Mesothelial cell of epicardium (in vitro differentiated cells): ENCODE results near the gene FIBCD1. TPM values are rescaled to one million over a fixed set of nuclear protein-coding genes. Genes with fewer than 3 reads are reported as not detected.

Experiments
- DNase-seq, 2 experiments: peaks; one replicate each; pipeline ENCODE4 v3.0.0; 2021; ENCODE audit warnings: low spot score in 2 of 2; ENCODE audit not compliant: unreplicated experiment in 2 of 2
- H3K27ac Mint-ChIP-seq: 2 replicates; pipeline ENCODE4 v1.8.0; 2021; ENCODE audit warnings: mixed read lengths
- H3K27me3 Mint-ChIP-seq: 2 replicates; pipeline ENCODE4 v1.8.0; 2021; ENCODE audit warnings: low read depth, mixed read lengths
- H3K36me3 Mint-ChIP-seq: 2 replicates; pipeline ENCODE4 v1.8.0; 2021; ENCODE audit warnings: mixed read lengths
- H3K4me1 Mint-ChIP-seq: 2 replicates; pipeline ENCODE4 v1.8.0; 2021; ENCODE audit warnings: mixed read lengths
- H3K4me3 Mint-ChIP-seq: 2 replicates; pipeline ENCODE4 v1.8.0; 2021; ENCODE audit warnings: mild to moderate bottlenecking, moderate library complexity, mixed read lengths
- H3K9me3 Mint-ChIP-seq: 2 replicates; pipeline ENCODE4 v1.8.0; 2021; ENCODE audit warnings: mixed read lengths
- total RNA-seq: library from RNA; stranded (reverse); gene quantifications from 3 replicates; pipeline ENCODE4 v1.2.1, GENCODE V29; 2021
- TF ChIP-seq, protein P1 (sequence below): fragments of 200-600 bp; sonication (generic); IDR thresholded peaks from one replicate; pipeline ENCODE4 v1.5.0; 2021; ENCODE audit warnings: antibody characterized with exemption; ENCODE audit not compliant: unreplicated experiment

FIBCD1 gene
- total RNA-seq, 1 donor from 2014 or later: 2.2 TPM

DNA sequence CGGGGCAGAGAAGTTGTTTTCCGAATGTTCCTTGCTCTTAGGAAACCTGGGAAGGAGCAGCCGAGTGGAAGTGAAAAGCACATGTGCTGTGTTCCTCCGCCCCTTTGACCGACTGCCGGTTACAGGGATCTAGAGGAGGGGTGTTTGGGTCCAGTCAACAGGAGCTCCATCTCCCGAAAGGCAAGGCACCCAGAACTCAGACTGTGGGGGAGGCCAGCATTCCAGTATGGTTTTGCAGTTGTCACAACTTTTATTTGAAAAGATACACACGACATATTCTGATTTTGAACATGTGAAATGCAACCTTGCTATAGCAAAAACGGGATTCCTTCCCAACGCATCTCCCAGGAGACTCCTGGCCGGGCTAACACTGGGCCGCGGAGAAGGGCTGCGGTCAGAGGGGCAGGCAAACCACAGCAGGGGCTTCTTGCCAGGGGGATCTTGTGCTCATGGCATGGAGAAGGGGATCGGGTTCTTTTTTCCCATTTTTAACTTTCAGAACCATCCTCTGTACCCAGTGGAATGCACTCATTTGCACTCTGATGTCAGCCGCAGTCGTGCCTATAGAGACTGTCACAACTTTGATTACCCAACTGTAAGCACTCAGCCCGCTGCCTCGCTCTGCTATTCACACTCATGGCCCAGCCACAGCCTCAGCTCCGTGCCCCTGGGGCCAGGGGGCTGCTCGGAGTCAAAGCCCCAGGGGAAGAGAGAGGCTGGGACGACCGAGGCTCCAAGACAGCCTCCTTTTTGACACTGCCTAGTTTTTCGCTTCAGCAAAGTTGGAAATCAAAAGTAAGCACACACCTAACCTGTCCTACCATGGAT, 46.4 kb downstream of the FIBCD1 start:
- H3K36me3 Mint-ChIP-seq: peaks cover 10% of the 10 kb centered on the region
- H3K4me1 Mint-ChIP-seq: peaks cover 6% of the 10 kb centered on the region
- H3K27ac Mint-ChIP-seq: peak overlapping the region; percentile 43
- no peaks in the 10 kb centered on the region for H3K9me3 Mint-ChIP-seq
- DNase-seq: no peak
- TF ChIP-seq, protein P1, sequence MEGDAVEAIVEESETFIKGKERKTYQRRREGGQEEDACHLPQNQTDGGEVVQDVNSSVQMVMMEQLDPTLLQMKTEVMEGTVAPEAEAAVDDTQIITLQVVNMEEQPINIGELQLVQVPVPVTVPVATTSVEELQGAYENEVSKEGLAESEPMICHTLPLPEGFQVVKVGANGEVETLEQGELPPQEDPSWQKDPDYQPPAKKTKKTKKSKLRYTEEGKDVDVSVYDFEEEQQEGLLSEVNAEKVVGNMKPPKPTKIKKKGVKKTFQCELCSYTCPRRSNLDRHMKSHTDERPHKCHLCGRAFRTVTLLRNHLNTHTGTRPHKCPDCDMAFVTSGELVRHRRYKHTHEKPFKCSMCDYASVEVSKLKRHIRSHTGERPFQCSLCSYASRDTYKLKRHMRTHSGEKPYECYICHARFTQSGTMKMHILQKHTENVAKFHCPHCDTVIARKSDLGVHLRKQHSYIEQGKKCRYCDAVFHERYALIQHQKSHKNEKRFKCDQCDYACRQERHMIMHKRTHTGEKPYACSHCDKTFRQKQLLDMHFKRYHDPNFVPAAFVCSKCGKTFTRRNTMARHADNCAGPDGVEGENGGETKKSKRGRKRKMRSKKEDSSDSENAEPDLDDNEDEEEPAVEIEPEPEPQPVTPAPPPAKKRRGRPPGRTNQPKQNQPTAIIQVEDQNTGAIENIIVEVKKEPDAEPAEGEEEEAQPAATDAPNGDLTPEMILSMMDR: no peak
- no peaks in the 10 kb centered on the region for H3K27me3 Mint-ChIP-seq
- no peak overlapping the region for H3K4me3 Mint-ChIP-seq

DNA sequence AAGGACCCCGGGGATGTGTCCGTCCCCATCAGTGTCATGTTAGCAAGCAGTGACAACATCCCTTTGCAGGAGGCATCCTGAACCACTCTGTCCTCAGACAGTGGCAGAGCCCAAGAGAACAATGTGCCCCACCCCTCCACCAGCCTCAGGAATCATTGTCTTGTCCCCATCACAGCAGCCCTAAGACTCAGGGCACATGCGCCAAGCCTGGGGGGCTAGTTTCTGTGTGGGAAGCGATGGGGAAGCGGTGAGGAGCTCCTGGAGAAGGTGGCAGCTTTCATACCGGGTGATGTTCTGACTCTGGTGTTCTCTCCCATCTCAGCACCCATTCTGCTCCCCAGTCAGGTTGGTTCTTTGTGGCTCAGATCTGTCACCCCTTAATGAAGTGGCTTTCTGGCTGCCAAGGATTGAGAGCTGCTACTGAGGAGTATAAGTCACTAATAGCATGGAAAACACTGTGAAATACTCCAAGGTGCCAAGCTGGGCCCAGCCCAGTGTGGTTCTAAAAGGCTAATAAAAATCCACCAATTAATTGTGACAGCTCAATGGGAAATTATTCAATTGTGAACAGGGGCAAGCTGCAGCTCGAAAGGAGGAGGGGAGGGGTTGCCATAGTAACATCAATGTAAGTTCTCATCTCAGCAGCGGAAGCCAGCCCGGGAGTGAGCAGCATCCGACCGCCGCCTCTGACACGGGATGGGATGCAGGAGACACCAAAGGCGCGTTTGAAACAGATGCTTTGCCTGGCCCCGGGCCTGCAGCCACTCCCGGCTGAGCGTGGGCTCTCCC, 47.2 kb downstream of the FIBCD1 start:
- no peak for DNase-seq
- TF ChIP-seq, protein P1: no peak
- Mint-ChIP-seq H3K27ac (no peak overlapping the region), H3K27me3 (no peaks in the 10 kb centered on the region), H3K4me3 (no peak overlapping the region), H3K4me1 (peaks cover 6% of the 10 kb centered on the region), H3K36me3 (peaks cover 16% of the 10 kb centered on the region), H3K9me3 (no peaks in the 10 kb centered on the region)

DNA sequence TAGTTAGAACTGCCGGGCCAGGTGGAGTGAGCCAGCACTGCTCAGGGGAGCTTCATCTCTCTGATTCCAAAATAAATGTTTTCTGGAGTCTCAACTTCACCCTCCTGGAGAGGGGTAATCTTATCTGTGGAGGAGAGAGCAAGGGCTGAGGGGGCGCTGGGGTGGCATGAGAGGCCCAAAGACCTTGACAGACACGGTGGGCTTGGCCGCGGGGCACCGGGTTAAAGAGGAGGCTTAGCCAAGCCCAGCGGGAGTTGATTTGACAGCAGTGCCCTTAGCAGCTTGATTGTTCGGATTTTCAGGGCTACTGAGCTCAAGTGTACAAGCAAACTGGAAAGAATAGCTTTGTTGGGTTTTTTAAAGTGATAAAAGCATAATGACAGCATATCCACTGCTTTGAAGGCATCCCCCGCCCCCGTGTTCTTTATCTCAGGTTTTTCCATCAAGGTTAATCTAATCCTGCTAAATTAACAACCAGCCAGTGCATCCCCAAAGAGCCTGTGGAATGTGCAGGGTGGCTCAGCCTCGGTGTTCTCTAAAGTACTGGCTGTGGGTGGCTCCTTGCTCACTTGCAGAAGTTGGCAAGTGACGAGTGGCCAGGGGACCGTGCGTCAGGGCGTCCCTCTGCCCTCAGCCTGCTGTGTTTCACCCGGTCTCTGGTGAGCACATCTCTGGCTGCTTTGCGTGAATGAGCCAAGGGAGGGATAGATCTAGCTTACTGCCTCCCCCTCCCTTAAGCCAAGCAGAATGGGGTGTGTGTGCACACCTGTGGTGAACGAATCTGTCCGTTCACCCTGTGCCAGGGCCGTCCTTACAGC, 48.0 kb downstream of the FIBCD1 start:
- TF ChIP-seq, protein P1: no peak
- H3K27me3 Mint-ChIP-seq: no peaks in the 10 kb centered on the region
- DNase-seq: no peak
- no peaks in the 10 kb centered on the region for H3K9me3 Mint-ChIP-seq
- H3K36me3 Mint-ChIP-seq: peaks cover 18% of the 10 kb centered on the region
- H3K27ac Mint-ChIP-seq: no peak overlapping the region
- no peak overlapping the region for H3K4me3 Mint-ChIP-seq
- peaks cover 6% of the 10 kb centered on the region for H3K4me1 Mint-ChIP-seq

DNA sequence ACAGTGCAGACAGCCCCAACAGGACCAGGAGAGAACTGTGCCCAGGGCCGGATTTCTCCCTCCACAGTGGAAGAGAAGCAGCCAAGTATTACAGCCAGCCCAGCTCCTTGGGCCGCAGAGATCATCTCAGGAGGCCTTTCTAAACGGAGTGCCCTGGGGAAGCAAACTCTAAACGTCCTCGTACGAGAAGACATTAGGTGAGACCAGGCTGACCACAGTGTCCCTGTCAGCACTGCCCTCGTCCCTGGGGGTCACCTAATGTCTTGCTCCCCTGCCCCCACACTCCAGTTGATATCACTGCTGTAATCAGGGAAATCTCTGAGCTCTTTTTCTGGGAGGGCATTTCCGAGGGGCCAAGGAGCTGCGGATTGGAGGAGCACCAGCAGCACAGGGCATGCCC, 48.9 kb downstream of the FIBCD1 start:
- H3K4me1 Mint-ChIP-seq: peaks cover 9% of the 10 kb centered on the region
- DNase-seq: no peak
- TF ChIP-seq, protein P1: no peak
- no peak overlapping the region for H3K27ac Mint-ChIP-seq
- H3K4me3 Mint-ChIP-seq: no peak overlapping the region
- no peaks in the 10 kb centered on the region for H3K27me3 Mint-ChIP-seq
- peaks cover 23% of the 10 kb centered on the region for H3K36me3 Mint-ChIP-seq
- H3K9me3 Mint-ChIP-seq: no peaks in the 10 kb centered on the region

DNA sequence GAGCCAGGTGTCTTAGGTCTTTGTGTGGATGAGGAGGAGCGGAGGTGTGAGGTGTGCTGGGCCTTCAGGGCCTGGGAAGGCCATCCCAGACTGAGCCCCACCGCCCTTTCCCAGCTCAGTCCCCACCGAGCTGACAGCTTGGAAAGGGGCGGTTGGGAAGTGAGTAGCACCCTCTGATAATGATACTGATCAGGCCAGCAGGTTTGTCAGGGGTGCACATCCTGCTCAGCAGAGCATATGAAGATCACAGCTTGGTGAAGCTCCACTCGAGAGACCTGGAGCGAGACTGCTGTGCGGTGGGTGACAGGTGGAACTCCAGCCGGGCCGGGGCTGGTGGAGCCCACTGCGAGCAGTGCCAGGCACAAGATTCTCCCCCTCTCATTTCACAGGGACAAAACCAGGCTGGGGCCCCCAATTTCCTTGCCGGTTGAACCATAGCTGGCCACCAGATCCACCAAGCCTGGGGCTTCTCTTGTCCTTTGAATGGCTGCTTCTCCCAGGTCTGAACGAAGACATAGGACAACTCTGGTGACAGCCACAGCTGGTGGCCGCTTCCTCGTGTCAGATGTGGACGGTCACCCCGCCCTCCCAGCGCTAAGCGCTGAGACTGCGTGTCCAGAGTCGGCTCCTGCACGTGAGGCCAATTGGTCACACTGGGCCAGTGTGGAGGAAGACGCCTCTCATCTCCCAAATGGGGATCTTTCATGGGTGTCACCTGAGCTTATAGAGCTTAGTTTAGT, 50.7 kb downstream of the FIBCD1 start:
- Mint-ChIP-seq H3K27ac (no peak overlapping the region), H3K27me3 (no peaks in the 10 kb centered on the region), H3K36me3 (peaks cover 28% of the 10 kb centered on the region), H3K9me3 (no peaks in the 10 kb centered on the region), H3K4me3 (no peak overlapping the region), H3K4me1 (peaks cover 3% of the 10 kb centered on the region)
- DNase-seq: no peak
- TF ChIP-seq, protein P1: no peak
